ENCODE data around the gene NAV2.

NAV2 gene

GRCh38 chr11:19886498-19886897, 173.9 kb downstream of the NAV2 start:
- no peak for DNase-seq (ENCODE audit: low read depth)
- TF ChIP-seq CTCF (conservative IDR thresholded peaks at IDR 0.05; ENCODE audit: low read depth, low read length) = no peak
- no peak overlapping the region for H3K4me3 ChIP-seq (ENCODE audit: low read length)

DNA sequence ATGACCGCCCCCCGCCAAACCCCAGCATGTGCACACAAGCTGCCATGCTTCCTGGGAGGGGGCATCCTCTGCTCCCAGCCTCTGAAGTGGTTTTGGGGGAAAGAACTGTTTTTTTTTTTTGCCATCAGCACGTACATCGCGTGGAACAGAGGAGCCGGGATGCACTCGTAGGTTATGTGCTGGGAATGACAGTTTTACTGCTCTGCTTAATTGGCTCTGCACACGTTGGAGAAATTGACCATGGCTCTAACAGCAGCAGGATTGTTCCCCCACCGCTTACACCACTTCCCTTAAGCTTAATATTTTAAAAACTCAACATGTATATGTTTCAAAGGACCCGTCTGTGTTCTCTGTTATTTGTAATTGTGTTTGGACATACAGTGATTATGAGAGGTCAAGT, 175.2 kb downstream of the NAV2 start:
- no peak for DNase-seq (ENCODE audit: low read depth)
- TF ChIP-seq CTCF (conservative IDR thresholded peaks at IDR 0.05; ENCODE audit: low read depth, low read length) = no peak
- H3K4me3 ChIP-seq (ENCODE audit: low read length) = no peak overlapping the region

DNA sequence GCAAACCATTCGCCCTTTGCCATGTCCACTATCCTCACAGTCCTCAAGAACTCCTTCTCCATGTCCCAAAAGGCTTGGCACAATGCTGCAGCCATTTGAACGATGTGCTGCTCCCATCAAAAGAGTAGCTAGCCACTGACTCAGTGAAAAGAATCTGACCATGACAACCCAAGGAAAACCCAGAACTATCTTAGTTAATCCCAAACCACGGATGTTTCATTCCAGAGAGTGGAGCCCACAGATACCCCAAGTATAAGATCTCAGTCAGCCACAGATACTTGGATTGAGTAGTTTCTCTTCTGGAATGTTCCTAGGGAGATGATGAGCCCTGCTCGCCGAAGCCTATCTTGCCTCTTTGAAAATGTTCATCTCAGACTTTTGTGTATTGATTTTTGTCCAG, 176.9 kb downstream of the NAV2 start:
- no peak for DNase-seq (ENCODE audit: low read depth)
- TF ChIP-seq CTCF (conservative IDR thresholded peaks at IDR 0.05; ENCODE audit: low read depth, low read length) = no peak
- no peak overlapping the region for H3K4me3 ChIP-seq (ENCODE audit: low read length)

DNA sequence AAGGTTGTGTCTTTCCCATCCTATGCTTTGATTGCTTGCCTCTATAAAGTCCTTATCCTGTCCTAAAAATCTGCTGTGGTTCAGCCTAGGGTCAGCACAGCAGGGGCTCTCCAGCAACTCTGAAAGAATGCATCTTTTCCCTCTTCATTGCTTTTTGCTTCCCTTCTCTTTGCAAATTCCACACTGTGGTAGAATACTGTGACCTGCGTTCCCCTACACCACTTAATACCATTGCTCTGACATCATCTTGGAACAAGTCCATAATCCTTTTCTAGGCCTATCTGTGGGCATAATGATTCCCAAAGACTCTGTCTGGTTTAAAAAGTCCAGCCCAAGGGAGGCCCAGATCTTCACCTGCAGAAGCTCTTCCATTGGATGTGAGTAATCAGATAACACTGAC, 177.7 kb downstream of the NAV2 start:
- TF ChIP-seq CTCF (conservative IDR thresholded peaks at IDR 0.05; ENCODE audit: low read depth, low read length) = no peak
- H3K4me3 ChIP-seq (ENCODE audit: low read length) = no peak overlapping the region
- peak; percentile 81 for DNase-seq (ENCODE audit: low read depth)

- H3K4me3 ChIP-seq (ENCODE audit: low read length) = no peak overlapping the region
- no peak for TF ChIP-seq CTCF (conservative IDR thresholded peaks at IDR 0.05; ENCODE audit: low read depth, low read length)
- DNase-seq (ENCODE audit: low read depth) = no peak
These were observed 178.4 kb downstream of the NAV2 start for GRCh38 chr11:19891022-19891421.

- TF ChIP-seq CTCF (conservative IDR thresholded peaks at IDR 0.05; ENCODE audit: low read depth, low read length) = no peak
- DNase-seq (ENCODE audit: low read depth) = no peak
These were observed 179.8 kb downstream of the NAV2 start for GRCh38 chr11:19892387-19892786.

DNA sequence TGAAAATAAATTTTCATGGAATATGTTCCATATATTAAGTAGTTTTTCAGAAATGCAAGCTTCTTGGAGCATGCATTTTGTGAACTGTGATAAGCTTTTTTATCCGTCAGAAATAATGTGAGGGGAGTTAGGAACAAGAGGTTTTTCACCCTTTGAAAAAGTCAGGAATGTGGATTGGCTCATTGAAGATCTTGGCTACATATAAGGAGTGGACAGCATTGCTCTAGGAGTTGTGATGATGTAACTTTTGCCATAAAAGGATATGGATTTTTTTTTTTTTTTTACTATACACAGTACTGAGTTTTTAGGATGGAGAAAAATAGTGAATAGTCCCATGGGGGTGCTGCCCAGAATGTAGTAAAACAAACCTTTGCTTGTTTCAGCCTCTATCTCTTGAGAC, 180.2 kb downstream of the NAV2 start:
- TF ChIP-seq CTCF (conservative IDR thresholded peaks at IDR 0.05; ENCODE audit: low read depth, low read length) = no peak
- H3K4me3 ChIP-seq (ENCODE audit: low read length) = no peak overlapping the region
- no peak for DNase-seq (ENCODE audit: low read depth)

More at GRCh38 chr11:19892387-19892786, 179.8 kb downstream of the NAV2 start:
- H3K4me3 ChIP-seq (ENCODE audit: low read length) = no peak overlapping the region
